Measurements from ENCODE around the gene OOEP. TPM values are rescaled to one million over a fixed set of nuclear protein-coding genes. Genes with fewer than 3 reads are reported as not detected.
"Not testable (repeated sequence)": the region's sequence is repeated elsewhere in the genome, so short reads cannot be mapped to it uniquely, and the experiment has no call there.

The OOEP gene
- total RNA-seq, 2 donors from 2014 or later: 0.40 TPM; not detected in 1

DNA sequence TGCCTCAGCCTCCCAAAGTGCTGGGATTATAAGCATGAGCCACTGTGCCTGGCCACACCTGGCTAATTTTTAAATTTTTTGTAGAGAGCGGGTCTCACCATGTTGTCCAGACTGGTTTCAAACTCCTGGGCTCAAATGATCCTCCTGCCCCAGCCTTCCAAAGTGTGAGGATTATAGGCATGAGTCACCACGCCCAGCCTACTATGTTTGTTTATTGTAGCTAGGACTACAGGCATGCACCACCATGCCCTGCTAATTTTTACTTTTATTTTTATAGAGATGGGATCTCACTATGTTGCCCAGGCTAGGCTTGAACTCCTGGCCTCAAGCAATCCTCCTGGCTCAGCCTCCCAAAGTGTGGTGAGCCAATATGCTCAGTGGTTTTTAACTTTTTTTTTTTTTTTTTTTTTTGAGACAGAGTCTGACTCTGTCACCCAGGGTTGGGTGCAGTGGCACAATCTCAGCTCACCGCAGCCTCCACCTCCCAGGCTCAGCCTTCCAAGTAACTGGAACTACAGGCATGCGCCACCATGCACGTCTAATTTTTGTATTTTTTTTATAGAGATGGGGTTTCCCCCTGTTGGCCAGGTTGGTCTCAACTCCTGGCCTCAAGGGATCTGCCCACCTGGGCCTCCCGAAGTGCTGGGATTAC is 12.9 kb upstream of the OOEP start:
- no peaks in the 10 kb centered on the region for H3K4me1 Mint-ChIP-seq
- DNase-seq: no peak
- no peaks in the 10 kb centered on the region for H3K27me3 Mint-ChIP-seq
- H3K36me3 Mint-ChIP-seq (ENCODE audit: low read depth): peaks cover 3% of the 10 kb centered on the region
- H3K4me3 Mint-ChIP-seq: no peak overlapping the region
- no peaks in the 10 kb centered on the region for H3K9me3 ChIP-seq (ENCODE audit: control insufficient read depth, low read length, poor library complexity, severe bottlenecking)
- no peak overlapping the region for H3K27ac Mint-ChIP-seq
- no peak for ATAC-seq

- not testable (repeated sequence) for H3K4me3 Mint-ChIP-seq; H3K36me3 Mint-ChIP-seq (ENCODE audit: low read depth); DNase-seq; ATAC-seq; H3K9me3 ChIP-seq (ENCODE audit: control insufficient read depth, low read length, poor library complexity, severe bottlenecking); H3K27ac Mint-ChIP-seq; H3K4me1 Mint-ChIP-seq; H3K27me3 Mint-ChIP-seq
Measured at GRCh38 chr6:73381531-73381930, 11.8 kb upstream of the OOEP start.

GRCh38 chr6:73377225-73377624 is 7.5 kb upstream of the OOEP start:
- no peaks in the 10 kb centered on the region for H3K4me1 Mint-ChIP-seq
- no peak overlapping the region for H3K27ac Mint-ChIP-seq
- peaks cover 3% of the 10 kb centered on the region for H3K36me3 Mint-ChIP-seq (ENCODE audit: low read depth)
- H3K9me3 ChIP-seq (ENCODE audit: control insufficient read depth, low read length, poor library complexity, severe bottlenecking): no peaks in the 10 kb centered on the region
- ATAC-seq (no peak), DNase-seq (no peak)
- H3K27me3 Mint-ChIP-seq: no peaks in the 10 kb centered on the region
- H3K4me3 Mint-ChIP-seq: no peak overlapping the region

GRCh38 chr6:73375216-73375615 is 5.5 kb upstream of the OOEP start:
- no peaks in the 10 kb centered on the region for H3K9me3 ChIP-seq (ENCODE audit: control insufficient read depth, low read length, poor library complexity, severe bottlenecking)
- no peak overlapping the region for H3K27ac Mint-ChIP-seq
- H3K27me3 Mint-ChIP-seq: no peaks in the 10 kb centered on the region
- H3K36me3 Mint-ChIP-seq (ENCODE audit: low read depth): no peaks in the 10 kb centered on the region
- H3K4me3 Mint-ChIP-seq: no peak overlapping the region
- no peaks in the 10 kb centered on the region for H3K4me1 Mint-ChIP-seq
- DNase-seq: no peak
- no peak for ATAC-seq

GRCh38 chr6:73372516-73372915 is 2.8 kb upstream of the OOEP start:
- H3K9me3 ChIP-seq (ENCODE audit: control insufficient read depth, low read length, poor library complexity, severe bottlenecking): no peaks in the 10 kb centered on the region
- DNase-seq (no peak), ATAC-seq (no peak)
- Mint-ChIP-seq H3K27ac (no peak overlapping the region), H3K4me1 (no peaks in the 10 kb centered on the region), H3K27me3 (no peaks in the 10 kb centered on the region), H3K4me3 (no peak overlapping the region), H3K36me3 (ENCODE audit: low read depth) (no peaks in the 10 kb centered on the region)

- no peaks in the 10 kb centered on the region for H3K4me1 Mint-ChIP-seq
- ATAC-seq: no peak
- H3K27me3 Mint-ChIP-seq: no peaks in the 10 kb centered on the region
- no peaks in the 10 kb centered on the region for H3K9me3 ChIP-seq (ENCODE audit: control insufficient read depth, low read length, poor library complexity, severe bottlenecking)
- DNase-seq: no peak
- no peak overlapping the region for H3K27ac Mint-ChIP-seq
- H3K4me3 Mint-ChIP-seq: no peak overlapping the region
- H3K36me3 Mint-ChIP-seq (ENCODE audit: low read depth): no peaks in the 10 kb centered on the region
Measured at GRCh38 chr6:73371984-73372383, 2.3 kb upstream of the OOEP start.

DNA sequence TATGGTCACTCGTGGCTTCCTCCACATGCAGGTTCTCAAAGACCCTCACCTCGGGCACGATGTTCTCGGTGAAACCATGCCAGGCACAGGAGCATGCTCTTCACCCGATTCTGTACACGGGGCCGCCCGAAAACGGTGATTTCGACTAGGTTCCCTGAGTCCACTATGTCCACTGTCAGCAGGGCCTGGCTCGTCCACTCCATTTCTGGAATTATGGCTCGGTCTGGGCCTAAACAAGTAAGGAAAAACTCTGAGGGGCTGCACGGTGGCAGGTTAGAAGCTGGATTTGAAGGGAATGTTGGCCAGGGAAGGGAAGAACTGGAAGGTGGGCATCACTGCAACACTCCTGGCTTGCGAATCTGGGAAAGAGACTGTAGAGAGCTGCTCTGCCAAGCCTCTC is 540 bp downstream of the OOEP start:
- no peaks in the 10 kb centered on the region for H3K4me1 Mint-ChIP-seq
- DNase-seq (no peak), ATAC-seq (no peak)
- H3K27ac Mint-ChIP-seq: no peak overlapping the region
- H3K9me3 ChIP-seq (ENCODE audit: control insufficient read depth, low read length, poor library complexity, severe bottlenecking): no peaks in the 10 kb centered on the region
- no peak overlapping the region for H3K4me3 Mint-ChIP-seq
- H3K36me3 Mint-ChIP-seq (ENCODE audit: low read depth): no peaks in the 10 kb centered on the region
- H3K27me3 Mint-ChIP-seq: no peaks in the 10 kb centered on the region

- H3K27me3 Mint-ChIP-seq: no peaks in the 10 kb centered on the region
- DNase-seq: no peak
- no peak overlapping the region for H3K4me3 Mint-ChIP-seq
- no peaks in the 10 kb centered on the region for H3K9me3 ChIP-seq (ENCODE audit: control insufficient read depth, low read length, poor library complexity, severe bottlenecking)
- H3K27ac Mint-ChIP-seq: no peak overlapping the region
- no peaks in the 10 kb centered on the region for H3K4me1 Mint-ChIP-seq
- no peak for ATAC-seq
- H3K36me3 Mint-ChIP-seq (ENCODE audit: low read depth): no peaks in the 10 kb centered on the region
Measured at GRCh38 chr6:73368675-73369074, 1.0 kb downstream of the OOEP start.

GRCh38 chr6:73367761-73368355 is 1.8 kb downstream of the OOEP start:
- ATAC-seq: no peak
- no peak for DNase-seq
- Mint-ChIP-seq H3K4me3 (no peak overlapping the region), H3K36me3 (ENCODE audit: low read depth) (no peaks in the 10 kb centered on the region), H3K27me3 (no peaks in the 10 kb centered on the region), H3K27ac (no peak overlapping the region), H3K4me1 (no peaks in the 10 kb centered on the region)
- H3K9me3 ChIP-seq (ENCODE audit: control insufficient read depth, low read length, poor library complexity, severe bottlenecking): no peaks in the 10 kb centered on the region

- no peaks in the 10 kb centered on the region for H3K9me3 ChIP-seq (ENCODE audit: control insufficient read depth, low read length, poor library complexity, severe bottlenecking)
- Mint-ChIP-seq H3K4me1 (peaks cover 3% of the 10 kb centered on the region), H3K27me3 (no peaks in the 10 kb centered on the region), H3K4me3 (no peak overlapping the region), H3K27ac (no peak overlapping the region), H3K36me3 (ENCODE audit: low read depth) (peaks cover 2% of the 10 kb centered on the region)
- DNase-seq (no peak), ATAC-seq (no peak)
Measured at GRCh38 chr6:73364549-73364948, 5.1 kb downstream of the OOEP start.

DNA sequence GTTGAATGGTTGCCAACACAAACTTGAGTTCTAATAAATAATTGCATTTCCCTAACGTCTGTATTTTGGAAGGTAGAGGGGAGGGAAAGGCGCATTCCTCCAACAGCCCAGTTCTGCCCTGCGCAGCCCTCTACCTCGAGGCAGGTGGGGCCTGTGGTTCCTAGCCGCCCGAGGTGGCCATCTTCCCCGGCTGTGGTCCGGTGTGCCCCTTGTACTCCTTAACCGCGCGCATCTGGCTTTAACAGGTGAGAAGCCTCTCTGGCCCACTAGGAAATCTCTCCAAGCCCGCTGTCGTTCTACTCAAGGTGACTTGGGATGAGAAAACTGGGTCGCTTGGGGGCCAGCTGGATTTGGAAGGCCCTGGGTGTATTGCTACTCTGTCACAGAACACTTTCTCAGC is 5.6 kb downstream of the OOEP start:
- Mint-ChIP-seq H3K36me3 (ENCODE audit: low read depth) (peaks cover 2% of the 10 kb centered on the region), H3K27me3 (no peaks in the 10 kb centered on the region), H3K4me1 (peaks cover 3% of the 10 kb centered on the region), H3K27ac (no peak overlapping the region), H3K4me3 (no peak overlapping the region)
- no peak for DNase-seq
- no peak for ATAC-seq
- no peaks in the 10 kb centered on the region for H3K9me3 ChIP-seq (ENCODE audit: control insufficient read depth, low read length, poor library complexity, severe bottlenecking)

- no peak overlapping the region for H3K4me3 Mint-ChIP-seq
- no peaks in the 10 kb centered on the region for H3K27me3 Mint-ChIP-seq
- ATAC-seq (no peak), DNase-seq (no peak)
- H3K9me3 ChIP-seq (ENCODE audit: control insufficient read depth, low read length, poor library complexity, severe bottlenecking): no peaks in the 10 kb centered on the region
- H3K36me3 Mint-ChIP-seq (ENCODE audit: low read depth): peaks cover 2% of the 10 kb centered on the region
- no peak overlapping the region for H3K27ac Mint-ChIP-seq
- H3K4me1 Mint-ChIP-seq: peaks cover 3% of the 10 kb centered on the region
Measured at GRCh38 chr6:73363537-73363875, 6.2 kb downstream of the OOEP start.

- H3K9me3 ChIP-seq (ENCODE audit: control insufficient read depth, low read length, poor library complexity, severe bottlenecking): no peaks in the 10 kb centered on the region
- ATAC-seq (no peak), DNase-seq (no peak)
- Mint-ChIP-seq H3K4me1 (peaks cover 3% of the 10 kb centered on the region), H3K4me3 (no peak overlapping the region), H3K36me3 (ENCODE audit: low read depth) (peaks cover 2% of the 10 kb centered on the region), H3K27me3 (no peaks in the 10 kb centered on the region), H3K27ac (no peak overlapping the region)
Measured at GRCh38 chr6:73362869-73363536, 6.7 kb downstream of the OOEP start.

- DNase-seq (no peak), ATAC-seq (no peak)
- peaks cover 3% of the 10 kb centered on the region for H3K4me1 Mint-ChIP-seq
- H3K27me3 Mint-ChIP-seq: no peaks in the 10 kb centered on the region
- no peak within 1 kb of the TSS for H3K4me3 Mint-ChIP-seq
- no peaks in the 10 kb centered on the region for H3K9me3 ChIP-seq (ENCODE audit: control insufficient read depth, low read length, poor library complexity, severe bottlenecking)
- H3K27ac Mint-ChIP-seq: peak within 1 kb of the TSS; percentile 51
- peaks cover 2% of the 10 kb centered on the region for H3K36me3 Mint-ChIP-seq (ENCODE audit: low read depth)
Measured at GRCh38 chr6:73362358-73362757, 7.3 kb downstream of the OOEP start, which contains the start of gene KHDC3L. Gene KHDC3L (plus strand): TSS chr6:73362658. CDS start chr6:73362730, 72 bp downstream.
